ENCODE measurements around the gene PGAM5.
"Not testable (repeated sequence)": the region's sequence is repeated elsewhere in the genome, so short reads cannot be mapped to it uniquely, and the experiment has no call there.

Gene PGAM5

GRCh38 chr12:132690112-132690511, 20.5 kb upstream of the PGAM5 start:
- no peak for DNase-seq

GRCh38 chr12:132692030-132692429, 18.6 kb upstream of the PGAM5 start:
- not testable (repeated sequence) for DNase-seq

DNA sequence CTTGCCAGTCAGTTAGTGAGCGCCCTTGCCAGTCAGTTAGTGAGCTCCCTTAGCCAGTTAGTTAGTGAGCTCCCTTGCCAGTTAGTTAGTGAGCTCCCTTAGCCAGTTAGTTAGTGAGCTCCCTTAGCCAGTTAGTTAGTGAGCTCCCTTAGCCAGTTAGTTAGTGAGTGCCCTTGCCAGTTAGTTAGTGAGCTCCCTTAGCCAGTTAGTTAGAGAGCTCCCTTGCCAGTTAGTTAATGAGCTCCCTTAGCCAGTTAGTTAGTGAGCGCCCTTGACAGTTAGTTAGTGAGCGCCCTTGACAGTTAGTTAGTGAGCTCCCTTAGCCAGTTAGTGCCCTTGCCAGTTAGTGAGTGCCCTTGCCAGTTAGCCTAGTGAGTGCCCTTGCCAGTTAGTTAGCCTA, 15.8 kb upstream of the PGAM5 start:
- DNase-seq, result not testable (repeated sequence)

DNA sequence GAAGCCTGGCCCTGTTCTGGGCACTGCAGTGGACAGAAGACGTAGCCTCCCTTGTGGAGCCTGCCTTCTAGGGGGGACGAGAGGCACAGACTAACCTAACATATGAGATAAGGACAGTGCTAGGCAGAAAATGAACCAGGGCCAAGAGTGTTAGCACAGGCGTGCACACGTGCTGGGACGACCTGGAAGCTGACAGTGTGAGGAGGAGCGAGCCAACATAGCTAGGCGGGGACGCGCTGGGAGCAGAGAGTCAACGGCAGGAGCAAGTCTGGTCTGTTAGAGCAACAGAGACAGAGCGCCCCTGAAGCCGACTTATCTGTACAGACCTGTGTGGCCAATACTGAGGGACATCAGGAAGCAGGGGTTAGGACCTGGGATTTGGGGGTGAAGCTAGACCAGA, 15.2 kb upstream of the PGAM5 start:
- no peak for DNase-seq

DNA sequence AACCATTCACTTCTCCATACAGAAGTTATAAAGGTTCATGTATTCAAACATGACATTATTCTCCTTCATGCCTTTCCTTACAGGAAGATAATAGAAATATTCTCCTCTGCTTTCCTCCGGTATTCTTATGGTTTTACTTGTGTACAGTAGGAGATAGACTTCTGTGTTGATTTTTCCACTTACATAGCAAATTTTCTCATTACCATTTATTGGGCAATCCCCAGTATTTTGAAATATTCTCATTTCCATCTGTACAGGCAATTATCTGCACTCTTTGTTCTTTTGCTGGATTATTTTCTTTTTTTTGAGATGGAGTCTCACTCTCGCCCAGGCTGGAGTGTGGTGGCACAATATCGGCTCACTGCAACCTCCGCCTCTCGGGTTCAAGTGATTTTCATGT, 12.3 kb upstream of the PGAM5 start:
- DNase-seq, result no peak

DNA sequence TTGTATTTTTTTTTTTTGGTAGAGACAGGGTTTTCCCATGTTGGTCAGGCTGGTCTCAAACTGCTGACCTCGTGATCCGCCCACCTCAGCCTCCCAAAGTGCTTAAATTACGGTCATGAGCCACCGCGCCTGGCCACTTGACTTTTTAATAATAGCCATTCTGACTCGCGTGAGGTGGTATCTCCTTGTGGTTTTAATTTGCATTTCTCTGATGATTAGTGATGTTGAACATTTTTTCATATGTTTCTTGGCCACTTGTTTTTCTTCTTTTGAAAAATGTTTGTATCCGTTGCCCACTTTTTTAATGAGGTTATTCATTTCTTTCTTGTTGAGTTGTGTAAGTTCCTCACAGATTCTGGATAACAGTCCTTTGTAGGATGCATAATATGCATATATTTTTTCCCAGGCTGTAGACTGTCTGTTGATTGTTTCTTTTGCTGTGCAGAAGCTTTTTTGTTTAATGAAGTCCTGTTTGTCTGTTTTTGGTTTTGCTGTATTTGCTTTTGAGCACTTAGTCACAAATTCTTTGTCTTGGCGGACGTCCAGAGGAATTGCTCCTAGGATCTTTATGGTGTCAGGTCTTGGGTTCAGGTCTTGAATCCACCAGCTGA, 10.3 kb upstream of the PGAM5 start:
- no peak for DNase-seq

DNA sequence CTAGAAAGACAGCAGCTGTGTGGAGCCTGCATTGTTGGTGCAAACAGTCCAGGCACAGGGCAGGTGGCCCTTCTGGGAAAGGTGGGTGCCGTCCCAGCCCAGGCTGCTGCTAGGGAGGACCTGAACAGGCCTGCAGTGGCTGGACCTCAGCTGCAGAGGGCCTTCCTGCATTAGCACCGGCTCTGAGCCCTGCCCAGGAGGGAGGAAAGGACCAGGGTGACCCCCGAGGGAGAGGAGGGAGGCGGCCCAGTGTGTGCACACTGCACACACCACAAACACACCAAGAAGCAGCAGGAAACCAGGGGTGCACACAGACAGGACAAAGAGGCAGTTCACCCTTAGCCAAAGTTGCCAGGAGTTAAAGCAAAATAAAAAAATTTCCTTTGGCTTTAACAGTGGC, 8.0 kb upstream of the PGAM5 start:
- DNase-seq, result no peak

- no peak for DNase-seq
Observed at GRCh38 chr12:132703641-132704040, 7.0 kb upstream of the PGAM5 start.

- no peak for DNase-seq
Observed at GRCh38 chr12:132707241-132707640, 3.4 kb upstream of the PGAM5 start.

DNA sequence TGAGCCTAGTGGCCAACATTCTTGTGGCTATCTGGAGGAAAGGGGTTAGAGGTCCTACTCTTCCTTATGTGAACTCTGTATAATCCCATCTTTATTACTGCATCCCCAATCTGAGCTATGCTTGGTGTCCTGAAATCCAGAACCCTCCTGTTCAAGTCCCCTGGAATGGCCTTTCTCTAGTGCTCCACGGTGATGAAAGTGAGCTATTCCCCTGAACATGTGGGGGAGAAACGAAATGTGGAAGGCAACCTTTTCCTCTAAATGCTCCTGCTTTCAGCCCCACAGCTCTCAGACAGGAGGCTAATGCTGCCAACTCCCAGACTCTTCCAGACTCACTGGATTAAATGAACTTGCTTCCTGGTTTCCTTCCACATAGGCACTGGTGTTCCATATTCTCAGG, 2.5 kb upstream of the PGAM5 start:
- DNase-seq, result no peak

- DNase-seq, result no peak
Observed at GRCh38 chr12:132710043-132710404, 618 bp upstream of the PGAM5 start.

GRCh38 chr12:132711080-132711843, 620 bp downstream of the PGAM5 start:
- DNase-seq, result peak; percentile 26

GRCh38 chr12:132713123-132713522, 2.5 kb downstream of the PGAM5 start:
- no peak for DNase-seq

DNA sequence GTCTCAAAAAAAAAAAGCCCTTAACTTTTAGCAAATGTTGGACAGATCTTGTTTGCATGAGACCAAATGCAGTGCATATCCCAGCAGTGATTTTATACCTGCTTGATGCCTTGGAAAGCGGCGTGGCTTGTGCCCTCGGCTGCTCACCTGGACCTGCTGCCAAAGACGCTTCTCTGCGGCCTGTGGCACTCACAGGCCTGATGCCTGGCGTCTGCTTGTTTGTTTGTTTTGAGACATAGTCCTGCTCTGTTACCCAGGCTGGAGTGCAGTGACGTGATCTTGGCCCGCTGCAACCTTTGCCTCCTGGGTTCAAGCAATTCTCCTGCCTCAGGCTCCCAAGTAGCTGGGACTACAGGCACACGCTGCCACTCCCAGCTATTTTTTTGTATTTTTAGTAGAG, 5.2 kb downstream of the PGAM5 start:
- DNase-seq, result no peak

- no peak for DNase-seq
Observed at GRCh38 chr12:132716356-132716755, 5.7 kb downstream of the PGAM5 start.

DNA sequence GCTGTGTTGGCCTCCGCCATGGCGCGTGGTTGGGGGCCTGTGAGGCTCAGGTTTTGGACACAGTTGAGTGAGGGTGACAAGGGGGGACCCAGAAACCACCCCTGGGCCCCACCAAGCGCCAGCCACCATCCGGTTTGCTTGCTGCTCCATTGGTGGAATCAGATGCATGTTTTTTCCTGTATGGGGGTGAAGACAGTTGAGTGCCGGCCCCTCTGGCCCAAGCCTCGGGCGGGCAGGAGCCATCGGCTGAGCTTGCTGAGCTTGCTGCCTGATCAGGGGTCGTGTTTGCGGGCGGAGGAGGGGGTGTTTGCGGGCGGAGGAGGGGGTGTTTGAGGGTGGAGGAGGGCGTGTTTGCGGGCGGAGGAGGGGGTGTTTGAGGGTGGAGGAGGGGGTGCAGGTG, 6.4 kb downstream of the PGAM5 start:
- DNase-seq, result no peak

DNA sequence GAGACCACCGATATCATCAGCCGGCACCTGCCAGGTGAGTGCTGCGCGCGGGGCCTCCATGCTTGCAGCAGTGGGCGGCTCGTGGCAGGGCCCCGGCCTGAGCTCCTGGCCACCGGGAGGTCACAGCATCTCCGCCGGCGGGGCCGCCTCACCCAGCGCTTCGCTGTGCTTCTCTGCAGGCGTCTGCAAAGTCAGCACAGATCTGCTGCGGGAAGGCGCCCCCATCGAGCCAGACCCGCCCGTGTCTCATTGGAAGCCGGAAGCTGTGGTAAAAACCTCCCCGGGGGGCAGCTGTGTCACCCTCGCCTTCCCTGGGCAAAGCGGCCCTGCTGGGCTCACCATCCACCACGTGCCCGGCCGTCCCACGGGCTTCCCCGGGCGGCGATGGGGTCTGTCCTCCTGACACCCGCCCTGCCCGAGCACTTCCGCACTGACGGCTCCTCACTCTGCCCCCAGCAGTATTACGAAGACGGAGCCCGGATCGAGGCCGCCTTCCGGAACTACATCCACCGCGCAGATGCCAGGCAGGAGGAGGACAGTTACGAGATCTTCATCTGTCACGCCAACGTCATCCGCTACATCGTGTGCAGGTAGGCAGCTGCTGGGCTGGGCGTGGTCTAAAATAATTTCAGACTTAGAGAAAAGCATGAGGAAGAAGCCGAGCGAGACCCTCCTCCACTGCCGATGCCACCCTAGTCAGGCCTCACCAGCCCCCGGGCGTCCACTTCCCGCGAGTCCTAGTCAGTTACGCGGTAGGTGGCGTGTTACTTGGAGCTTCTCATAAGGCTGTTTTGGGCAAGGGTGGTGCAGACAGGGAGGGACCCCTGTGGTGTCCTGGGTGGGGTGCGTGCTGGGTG, 7.1 kb downstream of the PGAM5 start:
- DNase-seq, result no peak

DNA sequence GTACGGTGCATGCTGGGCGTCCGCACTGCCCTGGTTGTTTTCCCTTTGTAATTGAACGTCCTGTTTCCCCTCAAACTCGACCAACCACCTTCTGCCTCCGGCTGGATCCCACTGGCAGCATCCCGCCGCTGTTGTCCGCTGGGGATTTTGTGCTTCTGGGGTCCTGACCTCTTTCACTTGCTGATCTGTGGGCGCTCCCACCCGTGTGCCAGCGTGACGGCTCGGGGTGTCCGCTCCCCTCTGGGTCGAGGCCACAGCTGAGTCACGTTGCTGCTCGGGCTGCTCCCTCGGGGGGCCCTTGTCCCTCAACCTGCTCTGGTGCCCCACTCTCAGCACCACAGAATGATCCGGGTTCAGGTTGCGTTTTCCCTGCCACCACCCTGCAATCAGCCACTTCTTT, 8.0 kb downstream of the PGAM5 start:
- no peak for DNase-seq

GRCh38 chr12:132719141-132719953, 8.7 kb downstream of the PGAM5 start:
- no peak for DNase-seq

DNA sequence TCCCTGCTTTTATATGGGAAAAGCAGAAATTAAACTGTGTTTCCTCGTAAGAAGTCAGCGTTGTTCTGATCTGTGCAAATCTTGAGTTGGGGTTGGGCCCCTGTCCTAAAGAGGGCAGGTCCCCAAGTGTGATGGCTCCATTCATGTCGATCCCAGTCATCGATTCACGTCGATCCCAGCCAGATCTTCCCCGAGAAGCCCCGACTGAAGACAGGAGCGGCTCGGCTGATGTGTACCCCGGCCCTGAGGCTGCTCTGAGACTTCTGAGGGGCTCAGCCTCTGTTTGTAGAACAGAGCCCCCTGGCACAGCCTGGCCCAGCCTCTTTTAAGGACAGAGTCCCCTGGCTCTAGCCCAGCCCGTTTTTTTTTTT, 9.3 kb downstream of the PGAM5 start:
- DNase-seq, result no peak

DNA sequence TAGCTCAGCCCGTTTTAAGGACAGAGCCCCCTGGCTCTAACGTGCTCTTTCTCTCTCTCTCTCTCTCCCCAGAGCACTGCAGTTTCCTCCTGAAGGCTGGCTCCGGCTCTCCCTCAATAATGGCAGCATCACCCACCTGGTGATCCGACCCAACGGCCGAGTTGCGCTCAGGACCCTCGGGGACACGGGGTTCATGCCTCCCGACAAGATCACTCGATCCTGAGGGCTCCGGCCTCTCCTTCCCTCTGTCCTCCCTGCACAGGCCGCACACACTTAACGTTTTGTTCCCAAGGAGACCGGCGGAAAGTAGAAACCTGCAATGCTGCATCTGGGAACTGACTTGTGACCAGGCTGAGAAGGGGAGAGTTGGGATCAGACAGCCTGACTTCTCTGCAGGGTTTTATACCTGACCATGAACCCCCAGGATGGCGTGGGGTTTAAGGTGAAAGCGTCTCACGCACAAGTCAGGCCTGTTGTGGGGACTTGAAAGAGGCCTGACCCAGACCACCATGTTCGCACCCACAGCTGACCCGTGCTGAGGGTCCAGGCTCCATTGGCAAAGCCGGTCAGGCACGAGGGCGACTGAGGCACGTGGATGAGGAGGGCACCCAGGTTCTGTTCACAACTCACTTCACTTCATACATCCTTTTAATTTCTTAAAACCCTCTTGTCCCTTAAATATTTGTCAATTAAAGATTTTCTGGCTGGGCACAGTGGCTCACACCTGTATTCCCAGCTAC, 10.1 kb downstream of the PGAM5 start:
- no peak for DNase-seq

DNA sequence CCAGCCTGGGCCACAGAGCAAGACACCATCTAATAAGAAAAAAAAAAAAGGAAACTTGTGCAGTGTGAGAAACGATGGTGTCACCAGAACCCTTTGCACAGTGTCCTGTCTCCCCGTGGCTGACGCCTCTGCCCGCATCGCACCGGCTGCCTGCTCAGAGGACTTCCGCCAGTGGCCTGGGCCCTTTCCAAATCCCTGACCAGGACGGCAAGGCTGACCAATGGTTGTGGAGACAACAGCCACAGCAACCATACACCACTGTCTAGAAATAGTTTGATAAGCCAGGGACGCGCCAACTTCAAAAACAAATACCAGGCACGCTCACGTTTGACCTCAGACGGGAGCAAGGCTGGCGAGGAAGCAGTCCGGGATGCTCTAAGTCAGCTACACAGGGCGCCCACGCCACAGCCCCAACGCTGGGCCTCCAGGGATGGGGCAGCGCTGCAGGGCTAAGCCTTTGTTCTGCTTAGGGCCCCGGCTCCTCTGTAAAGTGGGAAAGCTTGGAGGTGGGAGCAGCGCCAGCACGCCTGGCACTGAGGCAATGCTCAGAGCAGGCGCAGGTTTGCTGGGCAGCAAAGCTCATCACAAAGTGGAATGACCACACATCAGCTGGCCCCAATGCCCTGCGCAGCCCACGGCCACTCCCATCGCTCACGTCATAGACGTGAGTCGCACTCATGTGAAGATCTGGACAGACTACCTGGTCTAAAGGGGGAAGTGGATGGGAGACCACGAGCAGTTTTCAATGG, 12.5 kb downstream of the PGAM5 start:
- DNase-seq, result no peak
